ENCODE measurements around the gene SCFD2.

Gene SCFD2

DNA sequence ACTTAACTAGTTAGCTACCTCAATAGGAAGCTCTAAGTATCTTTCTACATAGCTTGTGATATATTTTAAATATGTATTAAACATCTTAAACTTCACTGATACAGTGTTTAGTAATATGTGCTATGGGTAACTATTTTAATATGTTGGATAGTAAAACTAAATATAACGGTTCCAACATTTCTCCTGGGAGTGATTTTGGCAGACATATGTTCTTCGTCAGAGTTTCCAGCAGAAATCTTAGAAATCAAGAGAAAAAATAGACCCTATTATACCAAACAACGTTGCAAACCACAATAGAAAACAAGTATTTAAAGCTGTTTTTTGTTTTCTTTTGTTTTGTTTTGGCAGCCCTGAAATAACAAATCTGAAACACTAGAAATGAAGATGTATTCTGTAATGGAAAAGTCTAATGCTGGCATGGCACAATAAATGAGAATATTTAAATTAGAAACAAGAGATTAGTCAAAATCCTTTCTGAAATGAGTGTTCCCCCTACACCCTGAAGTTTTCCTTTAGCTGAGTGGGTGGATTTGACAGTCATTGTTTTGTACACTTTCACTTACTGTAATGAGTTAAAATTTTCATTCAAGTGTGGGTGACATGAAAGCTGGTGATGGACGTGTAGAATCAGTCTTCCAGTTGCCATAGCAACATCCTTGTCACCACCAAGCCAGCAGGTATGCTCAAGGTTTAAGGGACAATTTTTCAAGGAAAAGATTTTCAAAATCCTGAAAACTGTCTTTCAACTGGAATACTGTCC is 233.5 kb downstream of the SCFD2 start:
- no peak for DNase-seq

DNA sequence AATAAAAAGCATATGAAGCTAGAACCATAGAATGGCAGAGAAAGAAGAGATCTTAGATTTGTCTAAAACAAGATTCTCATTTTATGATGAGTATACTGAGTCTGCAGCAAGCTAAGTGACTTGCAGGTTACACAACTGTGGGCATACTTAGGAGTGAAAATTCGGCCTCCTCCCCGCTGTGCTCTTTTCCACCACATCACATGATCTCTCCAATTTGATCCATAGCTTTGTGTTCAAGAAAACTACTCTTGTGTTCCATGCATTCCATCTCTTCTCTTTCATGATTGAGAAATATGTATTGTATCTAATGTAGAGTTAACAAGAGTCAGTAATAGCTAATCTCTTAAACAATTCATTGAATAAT is 234.3 kb downstream of the SCFD2 start:
- no peak for DNase-seq

DNA sequence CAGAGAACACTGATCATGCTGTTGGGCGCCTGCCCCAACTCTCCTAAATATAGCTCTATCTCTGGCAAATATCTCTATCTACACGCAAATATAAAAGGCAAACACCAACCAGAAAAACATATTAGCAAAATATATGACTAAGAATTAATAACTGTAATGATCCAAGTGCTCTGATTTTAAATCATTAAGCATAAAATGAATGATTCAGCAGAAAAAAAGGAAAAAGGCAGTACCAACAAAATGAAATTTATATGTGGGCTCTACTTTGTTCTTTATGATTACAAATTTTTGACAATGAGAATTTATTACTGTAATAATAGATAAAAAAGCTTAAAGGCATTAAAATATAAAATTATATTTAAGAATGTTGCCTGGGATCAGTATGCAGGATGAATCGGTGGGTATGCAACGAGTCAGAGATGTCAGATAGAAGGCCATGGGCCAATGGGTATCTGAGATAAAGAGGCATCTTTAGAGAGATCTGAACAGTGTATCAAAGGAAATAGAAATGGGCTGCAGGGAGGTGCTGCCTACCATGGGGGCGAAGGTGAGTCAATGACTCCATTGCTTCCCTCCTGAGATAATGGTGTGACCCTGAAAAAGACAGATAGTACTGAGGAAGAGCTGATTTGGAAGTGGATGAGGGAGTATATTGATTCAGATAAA is 234.8 kb downstream of the SCFD2 start:
- DNase-seq = no peak

DNA sequence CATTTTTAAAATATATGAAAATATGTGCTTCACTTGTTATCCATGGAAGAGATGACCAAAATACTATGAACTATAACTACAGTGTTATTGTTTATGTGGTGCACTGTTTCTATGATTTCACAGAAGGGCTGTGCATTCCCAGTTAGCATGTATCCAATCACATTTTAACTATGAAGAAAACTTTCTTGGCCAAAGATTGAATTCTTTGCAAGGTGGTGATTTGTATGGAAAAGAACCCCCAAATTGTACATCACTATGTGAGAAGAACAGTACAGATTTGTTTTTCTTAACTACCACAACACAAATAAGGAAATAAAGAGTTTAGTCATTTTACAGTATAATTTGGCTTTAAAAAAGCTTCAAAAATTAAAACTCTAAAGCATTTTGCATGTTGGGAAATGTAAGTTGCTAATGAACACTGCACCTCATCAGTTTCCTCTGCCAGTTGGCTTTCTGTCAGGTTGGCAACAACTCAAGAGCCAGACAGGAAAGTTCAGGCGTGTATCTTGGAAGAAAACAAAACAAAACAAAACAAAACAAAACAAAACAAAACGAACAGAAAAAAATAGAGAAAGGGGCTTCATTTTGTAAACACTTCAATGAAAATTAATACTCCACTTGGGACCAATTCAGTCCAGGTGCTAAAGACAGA is 237.0 kb downstream of the SCFD2 start:
- DNase-seq = no peak

DNA sequence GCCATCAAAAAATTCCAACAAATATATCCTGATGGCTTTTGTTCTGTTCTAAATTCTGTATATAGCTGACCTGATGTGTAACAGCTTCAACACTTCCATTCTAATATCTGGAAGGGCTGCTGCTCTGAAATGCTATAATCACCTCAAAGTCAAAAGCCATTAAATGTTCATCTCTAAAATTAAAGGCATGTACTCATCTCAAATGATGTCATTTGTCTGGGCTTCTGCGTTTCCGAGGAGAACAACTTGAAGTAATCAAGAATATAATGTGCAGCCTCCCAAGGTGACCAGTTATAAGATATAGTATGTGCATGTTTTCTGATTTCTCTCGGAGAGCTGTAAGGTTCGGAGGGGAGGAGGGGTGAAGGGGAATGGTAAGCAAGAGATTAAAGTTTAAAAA is 237.6 kb downstream of the SCFD2 start:
- DNase-seq = no peak

DNA sequence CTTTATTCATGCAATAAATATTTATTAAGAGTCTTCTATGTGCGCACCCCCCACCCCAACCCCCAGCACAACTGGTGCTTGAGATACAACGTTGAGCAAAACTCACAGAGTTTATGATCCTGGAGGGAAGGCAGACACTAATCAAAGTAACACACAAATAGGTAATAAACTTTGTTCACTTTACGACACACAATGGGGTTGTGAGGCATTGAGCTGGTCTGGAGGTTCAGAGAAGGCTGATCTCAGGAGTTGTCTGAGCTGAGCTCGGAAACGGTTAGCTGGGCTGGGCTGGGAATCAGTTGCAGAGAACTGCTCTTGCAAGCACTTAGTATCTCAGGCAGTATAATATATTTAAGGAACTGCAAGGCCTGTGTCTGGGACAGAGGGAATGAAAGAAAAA is 238.5 kb downstream of the SCFD2 start:
- DNase-seq = no peak

DNA sequence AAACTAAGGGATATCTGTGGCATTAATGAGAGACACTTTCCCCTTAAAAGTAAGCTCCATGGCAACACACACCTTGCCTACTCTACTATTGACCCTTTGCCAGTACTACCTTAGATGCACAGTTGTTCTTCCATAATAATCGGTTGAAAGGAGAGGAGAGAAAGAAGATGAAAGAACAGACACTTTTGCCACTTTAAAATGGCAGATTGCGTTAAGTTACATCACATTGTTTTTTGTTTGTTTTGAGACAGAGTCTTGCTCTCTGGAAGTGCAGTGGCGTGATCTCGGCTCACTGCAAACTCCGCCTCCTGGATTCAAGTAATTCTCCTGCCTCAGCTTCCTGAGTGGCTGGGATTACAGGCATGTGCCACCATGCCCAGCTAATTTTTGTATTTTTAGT is 239.8 kb downstream of the SCFD2 start:
- no peak for DNase-seq

DNA sequence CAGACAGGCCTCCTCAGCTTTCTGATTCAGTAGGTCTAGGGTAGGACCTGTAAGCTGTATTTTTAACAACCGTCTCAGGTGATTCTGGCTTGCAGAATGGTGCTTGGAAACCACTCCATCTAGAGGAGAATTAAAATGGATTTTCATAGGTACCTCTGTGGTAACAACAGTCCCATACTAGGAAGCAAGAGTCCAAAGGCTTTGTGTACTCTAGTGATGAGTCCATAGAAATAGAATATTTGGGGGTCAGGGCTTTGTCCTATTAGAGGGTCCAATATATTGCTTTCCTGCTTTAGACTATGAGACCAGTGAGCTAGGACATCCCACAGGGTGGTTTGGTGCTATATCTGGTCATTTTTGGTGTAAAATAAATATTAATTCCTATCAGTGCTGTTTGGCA is 242.0 kb downstream of the SCFD2 start:
- DNase-seq = no peak

DNA sequence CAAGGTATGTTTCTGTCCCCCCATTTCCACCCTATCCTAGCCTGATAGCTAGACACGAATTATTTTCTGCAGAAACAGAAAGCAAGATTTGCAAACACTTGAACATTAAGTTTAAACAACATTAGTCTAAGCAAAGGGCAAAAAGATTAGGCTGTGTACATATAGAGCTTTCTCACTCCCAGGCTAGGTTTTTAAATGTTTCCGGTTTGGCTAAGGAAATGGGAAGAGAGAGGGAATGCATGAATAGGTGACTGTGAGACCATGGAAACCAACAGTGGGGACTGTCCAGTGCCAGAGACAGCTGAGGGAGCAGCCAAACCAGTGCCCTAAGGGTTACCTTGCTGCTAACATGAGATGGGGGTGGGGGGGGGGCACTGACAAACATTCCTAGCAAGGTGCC is 242.7 kb downstream of the SCFD2 start:
- no peak for DNase-seq

DNA sequence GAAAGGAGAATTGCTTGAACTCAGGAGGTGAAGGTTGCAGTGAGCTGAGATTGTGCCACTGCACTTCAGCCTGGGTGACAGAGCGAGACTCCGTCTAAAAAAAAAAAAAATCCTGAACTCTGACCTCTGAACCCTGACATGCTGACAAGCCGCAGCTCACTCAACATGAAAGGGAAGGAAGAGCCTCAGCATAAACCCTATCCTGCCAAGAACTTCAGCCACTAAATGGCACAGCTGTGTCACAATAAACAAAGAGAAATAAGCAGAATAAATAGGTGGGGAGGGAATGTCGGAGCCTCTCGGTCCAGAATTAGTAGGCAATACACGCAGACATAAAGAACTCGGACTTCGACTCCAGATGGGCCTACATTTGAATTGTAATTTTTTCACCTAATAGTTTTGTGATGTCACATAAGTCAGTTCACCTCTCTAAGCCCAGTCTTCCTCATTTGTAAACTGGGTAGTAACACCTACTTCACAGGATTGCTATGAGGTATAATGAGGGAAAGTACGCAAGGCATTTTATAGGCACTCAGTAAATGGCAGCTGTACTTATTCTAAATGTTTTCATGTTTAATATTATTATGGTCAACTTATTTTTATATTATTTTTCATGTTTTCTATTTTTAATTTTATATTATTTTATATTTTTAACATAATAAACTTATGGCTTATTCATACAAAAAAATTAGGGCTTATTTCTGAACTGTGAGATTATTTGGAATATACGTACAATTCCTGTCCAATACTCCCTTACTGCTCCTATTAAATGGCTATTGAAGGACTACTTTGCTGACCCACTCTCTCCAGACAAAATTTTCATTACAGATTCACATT is 243.4 kb downstream of the SCFD2 start:
- DNase-seq = no peak

DNA sequence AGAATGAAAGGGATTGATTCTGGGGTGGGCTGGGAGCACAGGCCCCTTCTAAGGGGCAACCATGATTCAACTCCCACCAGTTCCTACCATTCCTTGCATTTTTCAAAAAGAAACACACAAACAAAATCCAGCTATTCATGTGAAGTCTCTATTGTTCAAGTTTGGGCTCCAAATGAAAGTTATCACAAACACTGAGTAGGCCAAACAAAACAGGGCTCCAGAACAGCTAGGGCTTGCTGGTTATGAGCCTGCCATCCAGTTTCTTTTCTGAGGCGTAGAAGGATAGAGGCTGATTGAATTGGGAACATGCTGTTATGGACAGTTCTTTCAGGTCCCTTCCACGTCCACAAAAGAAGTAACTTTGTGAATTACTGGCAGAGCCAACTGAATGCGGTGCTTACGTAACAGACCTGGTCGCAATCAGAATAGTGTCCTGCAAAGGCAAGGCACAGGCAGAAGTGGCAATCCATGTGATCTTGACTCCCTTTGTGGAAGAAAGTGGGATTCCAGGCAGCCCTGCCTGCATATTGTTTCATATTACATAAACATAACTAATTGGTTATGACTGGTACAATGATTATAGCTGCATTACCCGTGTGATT is 244.5 kb downstream of the SCFD2 start:
- no peak for DNase-seq

DNA sequence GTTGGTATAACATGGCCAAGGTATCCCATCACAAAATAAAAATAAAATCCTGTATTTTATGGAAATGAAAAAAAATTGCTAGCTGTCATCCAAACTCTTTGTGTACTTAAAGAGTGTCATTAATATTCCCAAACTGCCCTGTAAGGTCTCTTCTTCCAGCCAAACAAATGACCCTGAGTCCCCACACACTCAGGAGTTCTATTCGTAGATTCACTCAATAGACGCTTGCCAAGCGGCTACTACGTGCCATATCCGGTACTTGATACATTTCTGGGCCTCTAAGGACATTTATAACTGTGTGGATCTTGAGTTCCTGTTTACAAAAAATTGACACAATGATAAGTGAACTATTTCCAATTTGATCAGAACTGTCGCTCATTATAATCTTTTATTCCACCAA is 245.1 kb downstream of the SCFD2 start:
- DNase-seq = no peak

DNA sequence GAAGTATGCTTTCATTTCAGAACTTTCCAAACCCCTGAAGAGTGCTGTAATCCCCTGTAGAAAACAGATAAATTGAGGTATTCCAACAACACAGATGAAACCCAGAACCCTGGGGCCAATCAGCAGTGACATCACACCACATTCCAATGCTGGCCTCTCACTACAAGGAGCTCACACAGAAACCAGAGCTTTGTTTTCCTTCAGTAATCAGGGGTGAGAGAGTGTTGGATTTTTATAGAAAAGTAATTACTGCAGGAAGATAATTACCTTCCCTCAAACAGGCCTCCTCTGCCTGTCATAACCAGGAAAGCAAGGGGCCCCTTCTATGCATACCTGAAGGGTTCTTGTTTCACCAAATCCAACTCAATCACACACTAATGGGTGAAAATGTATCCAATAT is 246.2 kb downstream of the SCFD2 start:
- no peak for DNase-seq

DNA sequence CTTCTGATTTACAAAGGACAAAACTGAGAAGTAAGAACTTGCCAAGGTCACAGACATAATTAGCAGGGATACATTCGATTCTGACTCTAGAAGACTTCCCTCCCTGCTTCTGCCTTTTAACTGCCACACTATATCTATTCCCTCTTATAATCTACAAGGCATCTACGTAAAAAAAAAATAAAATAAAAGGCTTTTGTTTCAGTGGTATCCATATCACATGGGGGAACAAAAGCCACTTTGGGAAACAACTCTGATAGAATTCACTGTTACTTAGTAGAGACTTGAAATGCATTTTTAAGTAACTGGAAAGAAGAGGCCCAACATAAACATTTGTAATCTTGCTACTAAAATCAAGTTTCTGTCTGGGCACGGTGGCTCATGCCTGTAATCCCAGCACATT is 247.2 kb downstream of the SCFD2 start:
- no peak for DNase-seq

DNA sequence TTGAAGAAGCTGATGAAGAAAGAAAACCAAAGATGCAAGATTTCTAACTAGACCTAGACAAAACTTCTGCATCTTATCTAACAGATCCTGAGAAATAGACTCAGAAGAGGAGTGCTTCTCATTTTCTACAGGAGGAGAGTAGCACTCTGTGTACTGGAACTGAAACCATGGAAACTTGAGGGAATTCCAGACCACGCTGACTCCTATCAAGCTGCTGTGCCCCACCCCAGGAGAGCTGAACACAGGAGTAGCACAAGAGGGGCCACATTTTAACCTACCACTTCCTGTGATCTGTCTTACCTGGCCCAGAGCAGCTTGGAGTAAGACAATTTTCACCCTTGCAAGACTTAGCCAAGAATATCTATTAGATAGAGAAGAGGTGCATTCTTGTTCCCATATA is 248.9 kb downstream of the SCFD2 start:
- DNase-seq = no peak

DNA sequence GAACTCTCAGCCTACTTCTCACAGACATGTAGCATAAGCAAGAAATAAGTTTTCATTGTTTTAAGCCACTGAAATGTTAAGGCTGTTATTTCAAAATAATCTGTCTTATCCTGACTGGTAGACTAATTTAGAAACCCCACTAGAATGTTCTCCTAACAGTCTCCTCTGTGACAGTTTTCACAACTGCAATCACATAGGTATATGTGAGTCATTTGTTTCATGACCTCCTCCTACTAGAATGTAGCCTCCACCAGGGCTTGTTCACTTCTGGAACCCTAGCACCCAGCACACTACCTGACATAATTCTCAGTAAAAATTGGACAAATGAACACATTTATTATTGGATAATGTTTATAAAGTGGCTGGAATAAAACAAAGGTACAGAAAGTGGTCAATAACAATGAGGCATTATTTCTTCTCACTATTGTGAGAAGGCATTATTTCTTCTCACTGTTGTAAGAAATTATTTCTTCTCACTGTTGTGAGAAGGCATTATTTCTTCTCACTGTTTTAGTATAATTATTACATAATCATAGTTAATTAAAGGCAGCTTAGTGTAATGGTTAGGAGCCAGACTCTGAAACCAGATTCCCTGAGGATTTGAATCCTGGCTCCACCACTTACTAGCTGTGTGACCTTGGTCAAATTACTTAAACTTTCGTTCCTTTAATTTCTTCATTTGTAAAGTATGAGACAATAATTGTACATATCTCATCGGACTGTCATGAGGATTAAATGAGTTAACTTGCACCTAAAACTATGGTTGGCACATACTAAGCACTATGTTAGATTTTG is 252.2 kb downstream of the SCFD2 start:
- DNase-seq = no peak

DNA sequence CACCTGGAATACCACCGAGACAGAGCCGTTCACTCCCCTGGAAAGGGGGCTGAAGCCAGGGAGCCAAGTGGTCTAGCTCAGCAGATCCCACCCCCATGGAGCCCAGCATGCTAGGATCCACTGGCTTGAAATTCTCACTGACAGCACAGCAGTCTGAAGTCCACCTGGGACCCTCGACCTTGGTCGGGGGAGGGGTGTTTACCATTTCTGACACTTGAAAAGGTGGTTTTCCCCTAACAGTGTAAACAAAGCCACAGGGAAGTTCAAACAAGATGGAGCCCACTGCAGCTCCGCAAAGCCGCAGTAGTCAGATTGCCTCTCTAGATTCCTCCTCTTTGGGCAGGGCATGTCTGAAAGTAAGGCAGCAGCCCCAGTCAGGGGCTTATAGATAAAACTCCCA is 260.5 kb downstream of the SCFD2 start:
- DNase-seq = no peak

DNA sequence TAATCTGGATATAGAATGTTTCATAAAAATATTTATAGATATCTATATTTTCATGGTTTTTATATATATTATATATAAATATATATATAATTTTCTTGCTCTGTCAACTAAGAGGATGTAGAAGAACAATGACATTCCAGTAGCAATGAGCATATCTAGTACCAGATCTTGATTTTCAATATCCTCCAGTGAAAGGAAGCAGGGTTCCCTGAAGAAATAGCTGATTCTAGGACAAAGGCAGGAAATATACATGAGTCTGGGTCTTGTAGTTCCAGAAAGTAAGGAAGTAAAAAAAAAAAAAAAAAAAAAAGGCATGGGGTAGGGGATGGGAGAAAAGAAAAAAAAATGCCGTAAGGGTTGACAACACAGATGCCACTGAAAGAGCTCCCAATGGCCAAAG is 262.4 kb downstream of the SCFD2 start:
- DNase-seq = no peak

DNA sequence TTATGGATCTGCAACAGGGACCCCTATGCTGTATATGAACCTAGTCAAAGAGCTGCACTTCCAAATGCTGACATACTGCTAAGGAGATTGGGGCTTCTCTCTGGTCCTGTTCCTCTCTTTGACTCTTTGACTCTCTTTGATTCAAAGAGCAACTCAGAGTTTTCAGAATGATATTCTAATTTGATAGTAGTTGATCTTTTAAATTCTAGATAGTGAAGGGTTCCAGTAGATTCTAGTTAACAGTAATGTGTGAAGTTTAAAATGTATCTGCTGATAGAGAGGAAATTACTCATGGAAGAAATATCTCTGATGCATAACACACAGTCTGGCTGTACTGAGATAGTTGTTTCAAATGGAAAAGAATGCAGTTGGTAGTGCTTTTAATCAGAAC is 264.7 kb downstream of the SCFD2 start:
- no peak for DNase-seq

DNA sequence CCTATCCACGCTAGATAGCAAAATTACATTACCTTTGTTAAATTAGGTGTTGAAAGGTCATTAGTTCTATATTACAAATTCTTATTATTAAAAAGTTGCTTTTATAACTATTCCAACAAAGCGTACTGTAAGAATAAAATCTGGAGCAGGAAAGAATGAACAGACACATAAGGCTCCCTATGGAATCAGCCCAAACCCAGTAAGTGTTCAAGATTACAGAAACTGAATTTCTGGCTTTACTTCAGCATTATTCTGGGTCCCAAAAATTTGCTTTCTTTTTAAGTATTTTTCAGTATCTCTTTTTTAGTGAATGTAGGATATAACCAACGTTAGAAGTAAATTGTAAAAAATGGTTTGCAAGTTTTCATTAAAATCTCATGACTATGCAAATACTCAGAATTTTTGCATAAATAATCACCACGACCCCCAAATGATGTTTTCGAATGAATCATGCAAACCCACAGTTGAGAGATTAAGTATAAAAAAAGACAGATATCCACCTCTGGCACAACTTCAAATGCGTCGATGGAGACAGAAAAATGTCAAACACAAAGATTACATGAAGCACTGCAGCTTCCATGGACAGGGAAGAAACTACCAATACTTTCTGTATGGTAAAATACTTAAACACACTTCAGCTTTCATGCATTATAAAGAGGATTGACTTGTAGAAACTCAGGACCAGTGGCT is 265.2 kb downstream of the SCFD2 start:
- no peak for DNase-seq

DNA sequence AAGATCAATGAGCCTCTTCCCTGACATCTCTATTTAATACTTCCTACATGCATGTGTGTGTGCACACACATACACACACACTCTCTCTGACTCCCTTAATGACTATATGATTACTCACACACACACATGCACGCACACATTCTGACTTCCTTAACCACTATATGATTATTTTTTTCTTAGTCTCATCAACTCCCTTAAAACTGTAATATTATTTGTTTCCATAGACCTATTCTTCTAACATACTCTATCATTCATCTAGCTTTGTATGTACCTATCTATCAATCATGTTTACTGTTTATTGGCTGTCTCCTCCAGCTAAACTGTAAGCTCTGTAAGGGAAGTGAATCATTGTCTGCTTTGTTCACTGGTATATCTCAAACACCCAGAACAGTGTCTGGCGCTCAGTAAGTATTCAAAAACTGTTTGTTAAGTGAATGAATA is 267.2 kb downstream of the SCFD2 start:
- DNase-seq = no peak

DNA sequence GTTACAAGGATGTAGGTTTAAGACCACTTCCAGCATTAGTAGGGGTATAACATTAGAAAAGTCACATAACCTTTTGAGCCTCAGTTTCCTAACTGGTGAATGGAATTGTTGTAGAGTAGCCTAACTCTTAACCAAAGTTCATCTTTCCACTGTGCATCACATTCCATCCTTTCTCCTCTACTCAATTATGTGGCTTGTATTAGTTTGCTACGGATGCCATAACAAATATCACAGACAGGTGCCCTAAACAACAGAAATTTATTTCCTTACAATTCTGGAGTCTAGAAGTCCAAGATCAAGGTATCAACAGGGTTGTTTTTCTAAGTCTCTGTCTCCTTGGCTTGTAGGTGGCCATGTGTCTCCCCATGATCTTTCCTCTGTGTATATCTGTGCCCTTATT is 271.8 kb downstream of the SCFD2 start:
- DNase-seq = no peak

All from CD4-positive, alpha-beta T cell treated with Interferon gamma for 1 hour (primary cell).